GM12878 (cell line): ENCODE measurements around the gene CTXN1. TPM values are rescaled to one million over a fixed set of nuclear protein-coding genes. Genes with fewer than 3 reads are reported as not detected.

Source experiments
- ATAC-seq: fragments of 200-7000 bp; cut with Tn5 transposase; 3 replicates; pipeline ENCODE4 v1.9.1; 2020; ENCODE audit warnings: mild to moderate bottlenecking, moderate library complexity
- BruUV-seq: library from RNA; stranded (reverse); fragments of 400-500 nt; replicated peaks from 2 replicates; lab custom pipeline; 2021; lab: Mats Ljungman, UMichigan
- CTCF ChIA-PET: fragments of 300-600 bp; sonication (Branson Sonifier 250); formaldehyde crosslinking; extraction: SDS; loops from one replicate; lab custom pipeline; 2021; ENCODE audit warnings: inconsistent platforms; lab: Yijun Ruan, JAX
- POLR2A ChIA-PET: fragments of 350-600 bp; formaldehyde crosslinking; extraction: SDS; loops from one replicate; lab custom pipeline; 2021; ENCODE audit warnings: inconsistent platforms; lab: Charles Lee
- RAD21 ChIA-PET: fragments of 300-600 bp; sonication (Branson Sonifier 250); formaldehyde crosslinking; loops from one replicate; lab custom pipeline; 2023; ENCODE audit warnings: antibody characterized with exemption; ENCODE audit not compliant: unreplicated experiment; lab: Charles Lee
- SMC1A ChIA-PET: fragments of 300-600 bp; sonication (Branson Sonifier 250); formaldehyde crosslinking; loops from one replicate; lab custom pipeline; 2023; ENCODE audit not compliant: unreplicated experiment, uncharacterized antibody; lab: Charles Lee
- DNase-seq: peaks from one replicate; pipeline ENCODE4 v3.0.0-alpha.2; 2011; ENCODE audit warnings: low read depth, low spot score
- FAIRE-seq: peaks from 3 replicates; lab custom pipeline; 2011; peaks lifted over from hg19 to GRCh38; lab: Jason Lieb, UNC
- H2AFZ ChIP-seq: 2 replicates; pipeline ENCODE4 v1.6.0; 2011; ENCODE audit warnings: low read depth, low read length, control low read depth; ENCODE audit not compliant: control insufficient read depth
- H3K27ac ChIP-seq: 2 replicates; pipeline ENCODE4 v1.5.1; 2011; ENCODE audit warnings: control low read depth; ENCODE audit not compliant: control insufficient read depth, insufficient read depth
- H3K27me3 ChIP-seq, 2 experiments: replicated peaks in 1 of 2; 2 replicates each; pipeline versions ENCODE4 v1.6.0 to v1.6.1; 2011; ENCODE audit warnings: low read length in 1 of 2; ENCODE audit not compliant: control insufficient read depth in 2 of 2, insufficient read depth in 2 of 2
- H3K36me3 ChIP-seq, 2 experiments: 2 replicates each; pipeline ENCODE4 v1.5.1; 2011; ENCODE audit warnings: low read length in 1 of 2; ENCODE audit not compliant: control insufficient read depth in 2 of 2, insufficient read depth in 2 of 2
- H3K4me1 ChIP-seq: 2 replicates; pipeline ENCODE4 v1.6.1; 2011; ENCODE audit warnings: mild to moderate bottlenecking, low read length, moderate library complexity, mixed read lengths; ENCODE audit not compliant: control insufficient read depth, insufficient read depth
- H3K4me2 ChIP-seq: 2 replicates; pipeline ENCODE4 v1.6.0; 2011; ENCODE audit warnings: control low read depth; ENCODE audit not compliant: control insufficient read depth, insufficient read depth
- H3K4me3 ChIP-seq: fragments of 200-600 bp; sonication (generic); 2 replicates; pipeline ENCODE4 v1.5.1; 2016
- H3K79me2 ChIP-seq: 2 replicates; pipeline ENCODE4 v1.6.0; 2011; ENCODE audit warnings: low read length; ENCODE audit not compliant: control insufficient read depth, insufficient read depth
- H3K9ac ChIP-seq: 2 replicates; pipeline ENCODE4 v1.8.0; 2011; ENCODE audit warnings: low read length, control low read depth, mixed read lengths; ENCODE audit not compliant: control insufficient read depth, insufficient read depth
- H3K9me3 ChIP-seq: replicated peaks from 3 replicates; pipeline ENCODE4 v1.5.1; 2011; ENCODE audit warnings: mild to moderate bottlenecking, low read length; ENCODE audit not compliant: control insufficient read depth, insufficient read depth
- H4K20me1 ChIP-seq: 2 replicates; pipeline ENCODE4 v1.6.0; 2011; ENCODE audit not compliant: control insufficient read depth, insufficient read depth
- BCL11A ChIP-seq: IDR thresholded peaks from 2 replicates; pipeline ENCODE4 v1.6.1; 2011; ENCODE audit warnings: low read depth, low read length
- CHD1 ChIP-seq: IDR thresholded peaks from 2 replicates; pipeline ENCODE4 v1.6.1; 2012; ENCODE audit warnings: low read depth, low read length, improper control_type of control experiment
- CHD2 ChIP-seq: IDR thresholded peaks from 2 replicates; pipeline ENCODE4 v1.6.1; 2011; ENCODE audit warnings: low read depth, low read length, improper control_type of control experiment, borderline replicate concordance
- DPF2 ChIP-seq: fragments of 450-650 bp; IDR thresholded peaks from 2 replicates; pipeline ENCODE4 v1.6.1; 2017; ENCODE audit warnings: mild to moderate bottlenecking
- FOXK2 ChIP-seq: fragments of 450-650 bp; IDR thresholded peaks from 2 replicates; pipeline ENCODE4 v1.6.1; 2017; ENCODE audit warnings: mild to moderate bottlenecking, moderate library complexity
- IRF3 ChIP-seq: fragments of 450-650 bp; IDR thresholded peaks from 2 replicates; pipeline ENCODE4 v1.6.1; 2014; ENCODE audit warnings: mild to moderate bottlenecking
- IRF5 ChIP-seq: fragments of 450-650 bp; IDR thresholded peaks from 2 replicates; pipeline ENCODE4 v1.6.1; 2017; ENCODE audit warnings: borderline replicate concordance
- MYB ChIP-seq: fragments of 150-350 bp; IDR thresholded peaks from 2 replicates; pipeline ENCODE4 v1.6.1; 2014; ENCODE audit warnings: mild to moderate bottlenecking, low read depth, low read length, borderline replicate concordance
- NFIC ChIP-seq: IDR thresholded peaks from 2 replicates; pipeline ENCODE4 v1.6.1; 2012; ENCODE audit warnings: low read depth, mild to moderate bottlenecking, inconsistent platforms, low read length, moderate library complexity
- NR2C1 ChIP-seq: fragments of 450-650 bp; IDR thresholded peaks from 2 replicates; pipeline ENCODE4 v1.6.1; 2017; ENCODE audit warnings: antibody characterized with exemption, mild to moderate bottlenecking, moderate library complexity
- PBX3 ChIP-seq: IDR thresholded peaks from 2 replicates; pipeline ENCODE4 v1.6.1; 2011; ENCODE audit warnings: mild to moderate bottlenecking, low read depth, low read length, moderate library complexity; ENCODE audit not compliant: insufficient replicate concordance
- POU2F2 ChIP-seq: IDR thresholded peaks from 3 replicates; pipeline ENCODE4 v1.6.1; 2011; ENCODE audit warnings: low read depth, mild to moderate bottlenecking, low read length, borderline replicate concordance
- RBBP5 ChIP-seq: fragments of 200-600 bp; sonication (generic); conservative IDR thresholded peaks from 2 replicates; pipeline ENCODE4 v1.6.1; 2016
- RFX5 ChIP-seq: IDR thresholded peaks from 2 replicates; pipeline ENCODE4 v1.6.1; 2011; ENCODE audit warnings: low read depth, low read length, improper control_type of control experiment
- RUNX3 ChIP-seq: IDR thresholded peaks from 2 replicates; pipeline ENCODE4 v1.6.1; 2012; ENCODE audit warnings: low read length, inconsistent platforms
- SMARCA5 ChIP-seq: fragments of 450-650 bp; IDR thresholded peaks from 2 replicates; pipeline ENCODE4 v1.6.1; 2017; ENCODE audit warnings: mild to moderate bottlenecking
- SPI1 ChIP-seq: IDR thresholded peaks from 2 replicates; pipeline ENCODE4 v1.6.1; 2011; ENCODE audit warnings: low read depth, mild to moderate bottlenecking, low read length, moderate library complexity, borderline replicate concordance; ENCODE audit not compliant: insufficient read depth
- TCF7 ChIP-seq: IDR thresholded peaks from 2 replicates; pipeline ENCODE4 v1.6.1; 2014; ENCODE audit warnings: antibody characterized with exemption, borderline replicate concordance
- WGBS: methylation state at CpG from one replicate; pipeline ENCODE4 v1.1.6; 2016; ENCODE audit warnings: low lambda C conversion rate; ENCODE audit not compliant: insufficient replicate concordance, insufficient coverage; ENCODE audit errors: missing lambda C conversion rate; 5-methylcytosine and 5-hydroxymethylcytosine counted together
- in situ Hi-C: fragments of 300-500 bp; cut with MboI; formaldehyde crosslinking; loops from 9 replicates; pipeline ENCODE4 v1.14.3; 2018; ENCODE audit warnings: mixed read lengths
- intact Hi-C: fragments of 100-400 bp; cut with micrococcal nuclease; formaldehyde crosslinking; loops from one replicate; pipeline ENCODE4 v1.14.2; 2022; ENCODE audit not compliant: unreplicated experiment
- polyA plus RNA-seq, 11 experiments: library from polyadenylated mRNA; depleted of rRNA in 4 of 11; unstranded in 6 of 11; stranded (reverse) in 5 of 11; fragments of >200 nt; fragmentation: Nextera tagmentation in 4 of 11; fragmentation: Illumina TruSeq in 1 of 11; extraction: Ambion mirVana in 4 of 11; extraction: Trizol in 1 of 11; gene quantifications; 1 replicate in 1 of 11; 2 replicates in 10 of 11; pipeline versions ENCODE4 v1.2.1 to v1.2.3, GENCODE V29; 2011 to 2016; ENCODE audit warnings: inconsistent platforms in 2 of 11, missing spikeins in 2 of 11, low read depth in 1 of 11
- total RNA-seq, 4 experiments: library from RNA; depleted of rRNA in 3 of 4; stranded (reverse); fragments of >200 nt in 3 of 4; fragmentation: Illumina TruSeq in 1 of 4; extraction: Trizol in 1 of 4; gene quantifications; 2 replicates each; pipeline versions ENCODE4 v1.2.1 to v1.2.3, GENCODE V29; 2013 to 2021

The CTXN1 gene
- total and polyA plus RNA-seq, 10 of the 15 experiments (the other 5 are each of a cell fraction or from before 2014, with no cell fraction given): 0.04 to 1.0 (median 0.38) TPM; not detected in 4

- no peak for TF ChIP-seq IRF3
- TF ChIP-seq SMARCA5: no peak
- TF ChIP-seq, all 136 proteins: peak for 0
Measured at GRCh38 chr19:7899751-7900378, 26.1 kb downstream of the CTXN1 start (continued).

GRCh38 chr19:7898967-7899366 is 27.0 kb downstream of the CTXN1 start:
- no peak overlapping the region for H3K4me2 ChIP-seq
- intact Hi-C loops: no loop called here
- H3K4me3 ChIP-seq: no peak overlapping the region
- ChIA-PET POLR2A (no interaction called here), CTCF (interaction anchor here (1.3 kb wide), 1 partner anchor 30 kb away, joined by 3 read pairs; no protein-coding TSS in a partner anchor)
- no peaks in the 10 kb centered on the region for H4K20me1 ChIP-seq
- no peaks in the 10 kb centered on the region for H3K36me3 ChIP-seq
- 75% methylated on average over 16 of the region's 16 CpGs for WGBS
- no peak for TF ChIP-seq IRF5
- TF ChIP-seq SPI1: no peak
- no peak for TF ChIP-seq RBBP5
- TF ChIP-seq FOXK2: no peak
- no peak for TF ChIP-seq PBX3
- TF ChIP-seq POU2F2: no peak
- TF ChIP-seq CHD2: no peak
- no peak for TF ChIP-seq TCF7
- TF ChIP-seq BCL11A: no peak
- no peak for TF ChIP-seq RFX5
- no peak for TF ChIP-seq DPF2
- TF ChIP-seq NR2C1: no peak
- TF ChIP-seq CHD1: no peak
- no peak for TF ChIP-seq MYB
- TF ChIP-seq NFIC: no peak
- TF ChIP-seq RUNX3: no peak
- TF ChIP-seq, all 136 proteins: peak for 0
- H2AFZ ChIP-seq: no peak overlapping the region
- in situ Hi-C loops: no loop called here
- ChIA-PET SMC1A (no interaction called here), RAD21 (interaction anchor here (1.0 kb wide), 1 partner anchor 331 kb away, joined by 3 read pairs; no protein-coding TSS in a partner anchor)
- no peak overlapping the region for H3K27ac ChIP-seq
- no peak for ATAC-seq
- DNase-seq: no peak
- FAIRE-seq: no peak
- BruUV-seq: no TSS peak
- peaks cover 6% of the 10 kb centered on the region for H3K4me1 ChIP-seq
- peaks cover 7% of the 10 kb centered on the region for H3K79me2 ChIP-seq
- no peaks in the 10 kb centered on the region for H3K27me3 ChIP-seq
- H3K9me3 ChIP-seq: no peaks in the 10 kb centered on the region
- H3K9ac ChIP-seq: no peak overlapping the region
